Stimulated activated memory B cell treated with anti-CD40 and anti-IgM and Interleukin-4, amounts not matched to agents 10 μg/mL and 1 μg/mL and 100 μg/mL, for 72 hours (primary cell): Measurements from ENCODE around the gene CTU2.
A peak's percentile ranks its signal among the peaks of the same experiment; 100 is the strongest.

ENCODE experiments used
- ATAC-seq: fragments of 150-1000 bp; cut with Tn5 transposase; 2 replicates; pipeline ENCODE4 v1.10.0; 2021
- H3K27ac Mint-ChIP-seq: one replicate; pipeline ENCODE4 v1.8.0; 2022; ENCODE audit warnings: mild to moderate bottlenecking, mixed read lengths
- H3K27me3 Mint-ChIP-seq: one replicate; pipeline ENCODE4 v1.8.0; 2022; ENCODE audit warnings: mixed read lengths
- H3K36me3 Mint-ChIP-seq: one replicate; pipeline ENCODE4 v1.8.0; 2022; ENCODE audit warnings: mixed read lengths
- H3K4me1 Mint-ChIP-seq: one replicate; pipeline ENCODE4 v1.8.0; 2022; ENCODE audit warnings: mixed read lengths
- H3K4me3 Mint-ChIP-seq: one replicate; pipeline ENCODE4 v1.8.0; 2022; ENCODE audit warnings: mild to moderate bottlenecking, moderate library complexity, mixed read lengths
- H3K9me3 Mint-ChIP-seq: one replicate; pipeline ENCODE4 v1.8.0; 2022; ENCODE audit warnings: mixed read lengths

Gene CTU2

GRCh38 chr16:88747588-88748301 lies 41.4 kb downstream of the CTU2 start:
- peak overlapping the region; percentile 37 for H3K27ac Mint-ChIP-seq

DNA sequence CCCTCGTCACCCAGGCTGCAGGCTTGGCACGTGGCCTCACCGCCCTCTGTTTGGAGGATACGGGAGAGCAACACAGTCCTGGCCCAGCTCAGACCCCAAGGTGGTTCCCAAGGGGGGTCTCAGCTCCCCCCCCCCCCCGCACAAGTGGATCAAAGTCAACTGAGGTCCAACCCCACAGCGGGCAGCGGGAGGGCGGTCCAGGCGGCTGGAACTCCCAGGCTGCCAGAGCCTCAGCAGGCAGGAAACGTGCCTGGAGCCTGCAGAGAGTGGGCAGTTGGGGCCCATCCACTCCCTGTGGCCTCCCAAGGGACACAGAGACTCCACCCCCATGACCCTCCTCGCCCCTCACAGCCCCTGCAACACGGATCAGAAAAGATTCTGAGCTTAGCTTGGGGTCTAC lies 42.1 kb downstream of the CTU2 start:
- Mint-ChIP-seq H3K4me1 (peaks cover 62% of the 10 kb centered on the region), H3K9me3 (no peaks in the 10 kb centered on the region), H3K27ac (peak overlapping the region; percentile 37), H3K4me3 (no peak overlapping the region), H3K36me3 (peaks cover 6% of the 10 kb centered on the region), H3K27me3 (no peaks in the 10 kb centered on the region)
- ATAC-seq = no peak

More at GRCh38 chr16:88747588-88748301, 41.4 kb downstream of the CTU2 start:
- H3K4me3 Mint-ChIP-seq = no peak overlapping the region
- H3K9me3 Mint-ChIP-seq = no peaks in the 10 kb centered on the region
- H3K36me3 Mint-ChIP-seq = peaks cover 6% of the 10 kb centered on the region
- ATAC-seq = no peak
- peaks cover 59% of the 10 kb centered on the region for H3K4me1 Mint-ChIP-seq
- no peaks in the 10 kb centered on the region for H3K27me3 Mint-ChIP-seq

- H3K4me3 Mint-ChIP-seq = no peak overlapping the region
- no peak for ATAC-seq
- peaks cover 6% of the 10 kb centered on the region for H3K36me3 Mint-ChIP-seq
- no peaks in the 10 kb centered on the region for H3K27me3 Mint-ChIP-seq
- H3K27ac Mint-ChIP-seq = no peak overlapping the region
- H3K4me1 Mint-ChIP-seq = peaks cover 57% of the 10 kb centered on the region
- H3K9me3 Mint-ChIP-seq = no peaks in the 10 kb centered on the region
These were observed 43.1 kb downstream of the CTU2 start for GRCh38 chr16:88749358-88749757.

GRCh38 chr16:88750854-88751253 lies 44.6 kb downstream of the CTU2 start:
- Mint-ChIP-seq H3K27me3 (no peaks in the 10 kb centered on the region), H3K36me3 (peaks cover 6% of the 10 kb centered on the region), H3K27ac (no peak overlapping the region), H3K4me3 (no peak overlapping the region), H3K9me3 (no peaks in the 10 kb centered on the region), H3K4me1 (peaks cover 42% of the 10 kb centered on the region)
- ATAC-seq = no peak

GRCh38 chr16:88752386-88753002 lies 46.2 kb downstream of the CTU2 start:
- Mint-ChIP-seq H3K9me3 (no peaks in the 10 kb centered on the region), H3K27me3 (no peaks in the 10 kb centered on the region), H3K36me3 (peaks cover 6% of the 10 kb centered on the region), H3K4me3 (no peak overlapping the region), H3K27ac (no peak overlapping the region), H3K4me1 (peaks cover 33% of the 10 kb centered on the region)
- no peak for ATAC-seq

DNA sequence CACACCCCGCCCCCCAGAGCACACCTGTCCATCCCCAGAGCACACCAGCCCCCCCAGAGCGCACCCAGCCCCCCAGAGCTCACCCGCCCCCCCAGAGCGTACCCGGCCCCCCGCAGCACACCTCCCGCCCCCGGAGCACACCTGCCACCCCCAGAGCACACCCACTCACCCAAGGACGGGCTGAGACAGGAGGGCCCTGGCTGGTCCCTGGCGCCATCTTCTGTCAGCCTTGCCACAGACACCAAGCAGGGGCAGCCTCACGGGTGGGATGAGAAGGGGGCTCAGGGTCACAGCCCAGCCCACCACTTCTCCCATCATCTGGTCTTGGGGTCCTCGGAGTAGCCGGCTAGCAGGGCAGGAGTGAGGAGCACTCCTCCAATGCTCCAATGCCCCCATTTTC lies 46.9 kb downstream of the CTU2 start:
- Mint-ChIP-seq H3K27me3 (no peaks in the 10 kb centered on the region), H3K27ac (peak overlapping the region; percentile 66), H3K4me1 (peaks cover 29% of the 10 kb centered on the region), H3K4me3 (no peak overlapping the region), H3K36me3 (peaks cover 2% of the 10 kb centered on the region), H3K9me3 (no peaks in the 10 kb centered on the region)
- ATAC-seq = no peak

GRCh38 chr16:88753602-88754001 lies 47.3 kb downstream of the CTU2 start:
- Mint-ChIP-seq H3K27ac (peak overlapping the region; percentile 66), H3K9me3 (no peaks in the 10 kb centered on the region), H3K36me3 (peaks cover 3% of the 10 kb centered on the region), H3K4me1 (peaks cover 31% of the 10 kb centered on the region), H3K4me3 (no peak overlapping the region), H3K27me3 (no peaks in the 10 kb centered on the region)
- ATAC-seq = no peak

- peaks cover 1% of the 10 kb centered on the region for H3K9me3 Mint-ChIP-seq
- ATAC-seq = no peak
- H3K36me3 Mint-ChIP-seq = peaks cover 10% of the 10 kb centered on the region
- no peaks in the 10 kb centered on the region for H3K27me3 Mint-ChIP-seq
- H3K4me1 Mint-ChIP-seq = peaks cover 38% of the 10 kb centered on the region
- H3K27ac Mint-ChIP-seq = peak overlapping the region; percentile 66
- no peak overlapping the region for H3K4me3 Mint-ChIP-seq
These were observed 48.0 kb downstream of the CTU2 start for GRCh38 chr16:88754109-88754911.

- peak; percentile 6 for ATAC-seq
- H3K4me1 Mint-ChIP-seq = peaks cover 42% of the 10 kb centered on the region
- peaks cover 3% of the 10 kb centered on the region for H3K9me3 Mint-ChIP-seq
- H3K4me3 Mint-ChIP-seq = no peak overlapping the region
- no peak overlapping the region for H3K27ac Mint-ChIP-seq
- peaks cover 12% of the 10 kb centered on the region for H3K36me3 Mint-ChIP-seq
- H3K27me3 Mint-ChIP-seq = no peaks in the 10 kb centered on the region
These were observed 48.8 kb downstream of the CTU2 start for GRCh38 chr16:88754912-88755744.

DNA sequence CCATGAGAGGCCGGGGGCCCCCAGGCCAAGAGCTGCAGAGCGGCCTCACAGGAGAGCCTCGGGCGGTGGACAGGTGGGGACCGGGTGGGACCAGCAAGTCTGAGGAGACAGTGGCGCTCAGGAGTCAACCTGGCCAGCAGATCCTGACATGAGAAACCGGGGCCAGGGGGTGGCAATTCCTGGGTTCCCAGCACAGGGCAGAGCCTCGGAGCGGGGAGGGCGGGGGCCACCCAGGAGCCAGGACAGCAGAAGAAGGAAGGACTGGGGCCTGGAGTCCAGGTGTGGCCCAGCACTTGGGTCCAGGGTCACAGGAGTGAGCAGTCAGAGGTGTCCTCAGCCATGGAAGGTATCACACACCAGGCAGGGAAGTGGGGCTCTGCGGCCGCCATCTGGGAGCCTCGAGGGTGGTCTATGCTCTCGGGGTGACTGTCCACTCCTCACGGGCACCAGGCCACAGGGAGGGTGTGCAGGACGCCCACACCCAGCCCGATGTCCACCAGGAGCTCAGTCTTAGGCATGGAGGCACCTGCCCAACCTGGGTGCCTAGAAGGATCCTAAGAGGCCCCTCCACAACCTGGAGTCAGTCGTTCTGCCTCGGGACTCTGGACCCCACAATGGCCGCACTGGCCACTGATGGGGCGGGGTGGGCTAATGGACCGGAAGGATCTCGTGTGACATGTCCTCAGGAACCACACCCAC lies 49.6 kb downstream of the CTU2 start:
- H3K36me3 Mint-ChIP-seq = peaks cover 12% of the 10 kb centered on the region
- no peak overlapping the region for H3K4me3 Mint-ChIP-seq
- ATAC-seq = no peak
- no peak overlapping the region for H3K27ac Mint-ChIP-seq
- H3K4me1 Mint-ChIP-seq = peaks cover 42% of the 10 kb centered on the region
- H3K9me3 Mint-ChIP-seq = peaks cover 3% of the 10 kb centered on the region
- H3K27me3 Mint-ChIP-seq = no peaks in the 10 kb centered on the region

GRCh38 chr16:88758227-88758943 lies 52.1 kb downstream of the CTU2 start:
- Mint-ChIP-seq H3K27me3 (no peaks in the 10 kb centered on the region), H3K36me3 (peaks cover 12% of the 10 kb centered on the region), H3K4me1 (peaks cover 34% of the 10 kb centered on the region), H3K27ac (peak overlapping the region; percentile 37), H3K4me3 (no peak overlapping the region), H3K9me3 (peaks cover 3% of the 10 kb centered on the region)
- ATAC-seq = peak; percentile 47

DNA sequence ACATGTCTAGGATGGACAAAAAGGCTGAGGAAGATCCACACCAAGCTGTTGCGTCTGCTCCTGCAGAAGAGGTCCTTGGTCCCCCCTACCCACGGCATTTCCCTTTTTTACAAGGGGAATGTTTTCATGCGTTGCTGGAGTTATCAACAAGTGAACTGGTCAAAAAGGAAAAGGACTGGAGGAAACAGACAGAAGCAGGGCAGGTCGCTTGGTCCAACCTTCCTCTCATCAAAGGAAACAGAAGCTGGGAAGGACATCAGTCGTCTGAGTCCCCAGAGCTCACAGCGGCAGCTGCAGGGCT lies 52.6 kb downstream of the CTU2 start:
- no peaks in the 10 kb centered on the region for H3K27me3 Mint-ChIP-seq
- peaks cover 34% of the 10 kb centered on the region for H3K4me1 Mint-ChIP-seq
- H3K9me3 Mint-ChIP-seq = peaks cover 3% of the 10 kb centered on the region

DNA sequence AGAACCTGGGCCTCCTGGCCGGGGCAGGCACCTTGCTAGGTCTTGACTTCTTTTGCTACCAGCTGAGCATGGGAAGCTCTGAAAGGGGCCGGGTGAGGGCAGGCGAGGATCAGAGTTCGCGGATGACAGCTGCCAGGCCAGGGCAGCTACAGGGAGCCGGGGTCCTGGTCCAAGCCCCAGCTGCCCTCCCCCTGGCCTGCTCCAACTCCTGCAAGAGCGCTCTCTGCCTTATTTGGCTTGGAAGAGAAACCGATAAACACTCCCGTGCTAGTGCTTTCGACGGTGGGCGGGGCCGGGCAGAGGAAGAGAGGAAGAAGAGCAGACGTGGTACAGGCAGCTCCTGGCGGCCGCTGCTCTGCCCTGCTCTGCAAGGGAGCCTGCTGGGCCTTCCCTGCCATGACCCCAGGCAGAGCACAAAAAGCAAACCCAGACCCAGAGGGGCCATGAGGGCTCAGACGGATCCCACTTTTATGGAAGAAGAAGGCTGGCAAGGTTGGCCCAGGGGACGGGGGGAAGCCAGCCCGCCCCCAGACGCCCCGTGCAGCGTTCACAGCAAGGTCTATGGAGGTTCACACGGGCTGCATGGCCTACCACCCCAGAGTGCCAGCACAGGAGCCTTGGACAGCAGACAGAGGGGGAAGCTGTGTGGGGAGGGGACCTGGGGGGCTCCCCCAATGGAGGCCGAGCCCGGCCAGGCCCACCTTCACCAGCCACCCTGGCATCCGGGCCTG lies 53.1 kb downstream of the CTU2 start:
- Mint-ChIP-seq H3K4me3 (no peak overlapping the region), H3K27ac (no peak overlapping the region), H3K36me3 (peaks cover 21% of the 10 kb centered on the region), H3K27me3 (no peaks in the 10 kb centered on the region), H3K9me3 (peaks cover 3% of the 10 kb centered on the region), H3K4me1 (peaks cover 34% of the 10 kb centered on the region)
- ATAC-seq = no peak

More for the DNA sequence above, 52.6 kb downstream of the CTU2 start:
- peak overlapping the region; percentile 37 for H3K27ac Mint-ChIP-seq
- ATAC-seq = no peak
- H3K4me3 Mint-ChIP-seq = no peak overlapping the region
- H3K36me3 Mint-ChIP-seq = peaks cover 17% of the 10 kb centered on the region
